ENCODE data around the gene ADM5.
A peak's percentile ranks its signal among the peaks of the same experiment; 100 is the strongest.

Gene ADM5

GRCh38 chr19:49685845-49686332 lies 3.5 kb upstream of the ADM5 start:
- H3K4me3 ChIP-seq (replicated peaks; ENCODE audit: insufficient read depth, low read length): no peak overlapping the region
- TF ChIP-seq POLR2AphosphoS5 (IDR thresholded peaks at IDR 0.05; ENCODE audit: low read depth): peak; percentile 67; the same call in 1 of the 2 replicates
- no peak for TF ChIP-seq SPI1 (IDR thresholded peaks at IDR 0.05; ENCODE audit: borderline replicate concordance, low read depth)
- TF ChIP-seq GABPA (IDR thresholded peaks at IDR 0.05; ENCODE audit: low read depth): no peak
- TF ChIP-seq CTCF (IDR thresholded peaks at IDR 0.05; ENCODE audit: insufficient read depth, low read length): no peak
- DNase-seq (ENCODE audit: low read depth in 1 of 2, low spot score in 1 of 2): no peak
- no peak overlapping the region for H3K27ac ChIP-seq (replicated peaks)
- H3K27me3 ChIP-seq (ENCODE audit: insufficient read depth, poor library complexity, severe bottlenecking): no peaks in the 10 kb centered on the region

- no peak overlapping the region for H3K27ac ChIP-seq (replicated peaks)
- no peak for TF ChIP-seq REST (IDR thresholded peaks at IDR 0.05; ENCODE audit: insufficient replicate concordance, low read depth)
- no peak for TF ChIP-seq SPI1 (IDR thresholded peaks at IDR 0.05; ENCODE audit: borderline replicate concordance, low read depth)
- TF ChIP-seq GABPA (IDR thresholded peaks at IDR 0.05; ENCODE audit: low read depth): no peak
- no peak for TF ChIP-seq POLR2AphosphoS5 (IDR thresholded peaks at IDR 0.05; ENCODE audit: low read depth)
- no peak overlapping the region for H3K4me3 ChIP-seq (replicated peaks; ENCODE audit: insufficient read depth, low read length)
Observed at GRCh38 chr19:49686503-49687088, 2.8 kb upstream of the ADM5 start.

GRCh38 chr19:49687150-49687549 lies 2.2 kb upstream of the ADM5 start:
- DNase-seq (ENCODE audit: low read depth in 1 of 2, low spot score in 1 of 2): no peak
- TF ChIP-seq CTCF (IDR thresholded peaks at IDR 0.05; ENCODE audit: insufficient read depth, low read length) (no peak), GABPA (IDR thresholded peaks at IDR 0.05; ENCODE audit: low read depth) (no peak), REST (IDR thresholded peaks at IDR 0.05; ENCODE audit: insufficient replicate concordance, low read depth) (no peak), SPI1 (IDR thresholded peaks at IDR 0.05; ENCODE audit: borderline replicate concordance, low read depth) (no peak), POLR2AphosphoS5 (IDR thresholded peaks at IDR 0.05; ENCODE audit: low read depth) (no peak)
- no peak overlapping the region for H3K4me3 ChIP-seq (replicated peaks; ENCODE audit: insufficient read depth, low read length)
- H3K27ac ChIP-seq (replicated peaks): no peak overlapping the region
- H3K27me3 ChIP-seq (ENCODE audit: insufficient read depth, poor library complexity, severe bottlenecking): no peaks in the 10 kb centered on the region

More at GRCh38 chr19:49686503-49687088, 2.8 kb upstream of the ADM5 start:
- H3K27me3 ChIP-seq (ENCODE audit: insufficient read depth, poor library complexity, severe bottlenecking): no peaks in the 10 kb centered on the region
- DNase-seq (ENCODE audit: low read depth in 1 of 2, low spot score in 1 of 2): no peak

- Histone ChIP-seq H3K27me3 (ENCODE audit: insufficient read depth, poor library complexity, severe bottlenecking) (no peaks in the 10 kb centered on the region), H3K27ac (replicated peaks) (no peak overlapping the region)
- DNase-seq (ENCODE audit: low read depth in 1 of 2, low spot score in 1 of 2): peak in 1 of 2 experiments; percentile 55
Observed at GRCh38 chr19:49687566-49688316, 1.7 kb upstream of the ADM5 start.

More at GRCh38 chr19:49687566-49688316, 1.7 kb upstream of the ADM5 start:
- TF ChIP-seq GABPA (IDR thresholded peaks at IDR 0.05; ENCODE audit: low read depth) (no peak), CTCF (IDR thresholded peaks at IDR 0.05; ENCODE audit: insufficient read depth, low read length) (no peak), POLR2AphosphoS5 (IDR thresholded peaks at IDR 0.05; ENCODE audit: low read depth) (peak; percentile 8; the same call in 1 of the 2 replicates), REST (IDR thresholded peaks at IDR 0.05; ENCODE audit: insufficient replicate concordance, low read depth) (no peak), SPI1 (IDR thresholded peaks at IDR 0.05; ENCODE audit: borderline replicate concordance, low read depth) (peak; percentile 88)
- H3K4me3 ChIP-seq (replicated peaks; ENCODE audit: insufficient read depth, low read length): no peak overlapping the region
